Measurements from ENCODE around the gene PITPNM1. TPM values are rescaled to one million over a fixed set of nuclear protein-coding genes. Genes with fewer than 3 reads are reported as not detected.

The PITPNM1 gene
- total RNA-seq, 1 experiment from 2014 or later, result 79.8 TPM

DNA sequence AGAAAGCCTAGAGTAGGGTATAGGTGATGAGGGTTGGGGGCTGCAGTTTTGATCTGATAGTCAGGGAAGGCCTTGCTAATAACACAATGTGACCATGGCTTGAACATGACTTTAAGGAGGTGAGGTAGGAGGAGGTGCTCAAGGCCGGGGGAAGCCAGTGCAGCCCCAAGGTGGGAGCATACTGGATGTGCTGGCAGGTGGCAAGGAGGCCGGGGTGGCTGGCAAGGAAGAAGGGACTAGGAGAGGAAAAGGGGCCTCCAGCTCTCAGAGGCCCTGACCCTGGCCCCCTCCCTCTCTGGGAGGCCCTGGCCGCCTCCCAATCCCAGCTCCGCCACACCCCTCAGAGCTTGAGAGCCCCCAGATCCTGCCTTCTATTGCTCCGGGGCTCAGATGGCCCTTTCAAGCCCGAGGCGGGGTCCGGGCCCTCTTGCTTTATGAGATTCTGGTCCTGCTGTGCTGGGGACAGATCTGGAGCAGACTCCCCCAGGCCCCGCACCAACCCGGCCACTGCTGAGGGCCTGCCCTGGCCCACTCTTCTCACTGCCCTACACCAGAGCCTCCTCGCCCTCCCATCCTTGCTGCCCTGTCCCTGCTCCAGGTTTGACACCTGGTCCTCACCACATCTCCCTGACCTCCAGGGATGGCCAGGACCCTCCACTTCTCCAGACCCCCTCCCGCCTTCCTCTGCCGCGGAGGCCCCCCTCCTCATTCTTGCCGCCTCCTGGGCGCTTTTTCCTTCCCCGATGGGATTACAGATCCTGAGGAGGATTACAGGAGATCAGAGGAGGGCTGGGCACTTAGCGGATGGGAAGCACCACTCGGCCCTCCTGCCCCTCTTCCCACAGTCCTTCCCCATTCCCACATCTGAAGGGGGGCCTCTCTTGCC, 1.8 kb downstream of the PITPNM1 start:
- CTCF ChIA-PET, result no interaction called here
- Histone ChIP-seq H3F3A (ENCODE audit: low read length, unreplicated experiment) (no peaks in the 10 kb centered on the region), H3K79me2 (ENCODE audit: low read length) (peaks cover 31% of the 10 kb centered on the region), H3K9ac (ENCODE audit: low read length) (no peak overlapping the region), H3K4me3 (ENCODE audit: low read length) (peak overlapping the region; percentile 96), H3K27me3 (ENCODE audit: low read length) (no peaks in the 10 kb centered on the region), H3K9me2 (replicated peaks; ENCODE audit: low read length) (no peaks in the 10 kb centered on the region), H3K4me2 (ENCODE audit: low read length) (peak overlapping the region; percentile 95), H2AFZ (ENCODE audit: low read length) (no peak overlapping the region), H3K9me3 (ENCODE audit: low read length) (no peaks in the 10 kb centered on the region), H3K27ac (ENCODE audit: low read length) (no peak overlapping the region), H3K36me3 (ENCODE audit: low read depth, low read length) (no peaks in the 10 kb centered on the region), H4K20me1 (ENCODE audit: low read length) (peaks cover 4% of the 10 kb centered on the region; the same call in 1 of the 2 replicates), H3K4me1 (ENCODE audit: insufficient read depth, low read length) (peaks cover 28% of the 10 kb centered on the region)
- intact Hi-C loops (cut with micrococcal nuclease), result loop anchor here (2.0 kb wide), 1 partner anchor 21 kb away; the partner anchor contains the start of gene AIP
- POLR2A ChIA-PET (ENCODE audit: unreplicated experiment), result no interaction called here
- TF ChIP-seq CTCF (conservative IDR thresholded peaks at IDR 0.05; ENCODE audit: low read depth, low read length) (no peak), EZH2 (IDR thresholded peaks at IDR 0.05; ENCODE audit: low read length, unreplicated experiment) (no peak), EZH2phosphoT487 (IDR thresholded peaks at IDR 0.05; ENCODE audit: borderline replicate concordance, low read length) (no peak)
- no peak for DNase-seq
- BruUV-seq (replicated peaks), result no TSS peak
- ATAC-seq, result no peak

DNA sequence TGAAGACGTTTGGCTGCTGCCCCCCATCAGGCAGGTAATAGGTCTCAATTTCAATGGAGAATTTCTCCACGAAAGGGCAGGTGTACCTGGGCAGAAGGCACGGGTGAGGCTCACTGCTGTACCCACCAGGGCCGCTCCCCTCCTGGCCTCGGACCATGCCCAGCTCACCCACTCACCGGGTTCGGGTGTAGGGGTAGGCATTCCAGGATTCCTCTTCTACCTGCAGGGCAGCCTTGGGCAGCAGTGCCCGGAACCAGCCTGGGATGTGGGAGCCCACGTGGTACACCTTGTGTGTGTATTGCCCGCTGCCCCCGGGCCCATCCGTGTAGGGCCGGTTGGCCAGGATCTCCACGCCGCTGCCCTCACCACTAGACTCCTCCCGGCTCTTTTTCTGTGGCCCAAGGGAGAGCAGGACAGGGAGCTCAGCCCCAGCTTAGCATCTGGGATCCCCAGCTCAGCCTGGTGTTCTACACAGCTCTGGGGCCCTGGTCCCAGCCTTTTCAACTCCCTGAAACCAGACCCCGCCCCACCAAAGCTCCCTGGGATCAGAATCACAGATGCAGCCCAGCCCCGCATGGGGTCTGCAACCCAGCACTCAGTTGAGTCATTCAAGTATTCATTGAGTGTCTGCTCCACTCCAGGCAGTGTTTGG, 2.7 kb downstream of the PITPNM1 start:
- BruUV-seq (replicated peaks), result no TSS peak

More for the DNA sequence above, 2.7 kb downstream of the PITPNM1 start:
- Histone ChIP-seq H3K79me2 (ENCODE audit: low read length) (peaks cover 30% of the 10 kb centered on the region), H3K27me3 (ENCODE audit: low read length) (no peaks in the 10 kb centered on the region), H3K9ac (ENCODE audit: low read length) (no peak overlapping the region), H3K4me1 (ENCODE audit: insufficient read depth, low read length) (peaks cover 27% of the 10 kb centered on the region), H3K27ac (ENCODE audit: low read length) (no peak overlapping the region), H3K9me3 (ENCODE audit: low read length) (no peaks in the 10 kb centered on the region), H3F3A (ENCODE audit: low read length, unreplicated experiment) (no peaks in the 10 kb centered on the region), H3K4me2 (ENCODE audit: low read length) (no peak overlapping the region), H4K20me1 (ENCODE audit: low read length) (peaks cover 4% of the 10 kb centered on the region; the same call in 1 of the 2 replicates), H2AFZ (ENCODE audit: low read length) (no peak overlapping the region), H3K9me2 (replicated peaks; ENCODE audit: low read length) (no peaks in the 10 kb centered on the region), H3K4me3 (ENCODE audit: low read length) (no peak overlapping the region), H3K36me3 (ENCODE audit: low read depth, low read length) (no peaks in the 10 kb centered on the region)
- intact Hi-C loops (cut with micrococcal nuclease), result no loop called here
- no peak for DNase-seq
- ChIA-PET POLR2A (ENCODE audit: unreplicated experiment) (interaction anchor here (0.6 kb wide), 1 partner anchor 101 kb away, joined by 3 read pairs; the partner anchor contains the start of gene PPP1CA), CTCF (no interaction called here)
- no peak for TF ChIP-seq EZH2 (IDR thresholded peaks at IDR 0.05; ENCODE audit: low read length, unreplicated experiment)
- no peak for TF ChIP-seq EZH2phosphoT487 (IDR thresholded peaks at IDR 0.05; ENCODE audit: borderline replicate concordance, low read length)
- no peak for TF ChIP-seq CTCF (conservative IDR thresholded peaks at IDR 0.05; ENCODE audit: low read depth, low read length)
- ATAC-seq, result no peak
